HG03558 (cell line): ENCODE data around the gene TMSB10.
"Not testable (repeated sequence)": the region's sequence is repeated elsewhere in the genome, so short reads cannot be mapped to it uniquely, and the experiment has no call there.

ENCODE experiments used
- ATAC-seq: cut with Tn5 transposase; IDR thresholded peaks from one replicate; pipeline ENCODE4 v1.9.1; 2021; ENCODE audit warnings: moderate number of reproducible peaks; ENCODE audit not compliant: unreplicated experiment; ENCODE audit errors: extremely low read depth

The TMSB10 gene

DNA sequence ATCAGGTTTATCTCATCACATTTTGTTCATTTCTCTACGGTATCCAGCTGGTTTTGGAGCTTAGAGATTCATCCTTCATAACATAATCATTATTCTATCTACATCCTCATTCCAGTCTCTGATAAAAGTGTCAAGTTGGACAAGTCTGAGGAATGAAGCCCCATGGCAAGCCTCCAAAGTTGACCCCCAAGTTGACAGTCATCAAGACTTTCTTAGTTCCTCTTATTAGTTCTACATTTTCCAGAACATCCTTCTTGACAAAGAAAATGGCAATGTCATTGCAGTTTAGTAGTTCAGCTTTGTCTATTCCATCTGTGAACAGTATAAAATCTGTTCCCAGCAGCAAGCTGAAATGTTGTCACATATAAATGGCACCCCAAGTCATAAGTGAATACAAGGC lies 4.5 kb upstream of the TMSB10 start:
- ATAC-seq, result no peak

DNA sequence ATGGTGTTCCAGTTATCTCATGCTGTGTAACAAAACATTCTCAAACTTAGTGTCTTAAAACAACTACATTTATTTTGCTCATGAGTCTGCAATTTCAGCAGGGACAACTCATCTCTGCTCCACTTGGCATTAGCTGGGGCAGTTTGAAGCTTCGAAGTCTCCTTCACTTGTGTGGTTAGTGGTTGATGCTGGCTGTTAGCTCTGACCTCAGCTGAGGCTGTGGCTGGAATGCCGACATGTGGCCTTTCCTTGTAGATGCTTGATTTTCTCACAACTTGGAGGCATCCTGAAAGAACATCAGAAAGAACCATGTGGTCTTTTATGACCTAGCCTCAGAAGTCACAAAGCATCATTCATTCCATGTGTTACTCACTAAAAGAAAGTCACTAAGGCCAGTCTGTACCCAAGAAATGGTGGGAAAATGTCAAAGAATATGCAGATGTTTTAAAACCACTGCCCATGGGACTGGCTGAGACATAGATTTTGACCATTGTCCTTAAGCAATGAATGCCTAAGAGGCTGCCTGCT lies 3.8 kb upstream of the TMSB10 start:
- ATAC-seq, result no peak

DNA sequence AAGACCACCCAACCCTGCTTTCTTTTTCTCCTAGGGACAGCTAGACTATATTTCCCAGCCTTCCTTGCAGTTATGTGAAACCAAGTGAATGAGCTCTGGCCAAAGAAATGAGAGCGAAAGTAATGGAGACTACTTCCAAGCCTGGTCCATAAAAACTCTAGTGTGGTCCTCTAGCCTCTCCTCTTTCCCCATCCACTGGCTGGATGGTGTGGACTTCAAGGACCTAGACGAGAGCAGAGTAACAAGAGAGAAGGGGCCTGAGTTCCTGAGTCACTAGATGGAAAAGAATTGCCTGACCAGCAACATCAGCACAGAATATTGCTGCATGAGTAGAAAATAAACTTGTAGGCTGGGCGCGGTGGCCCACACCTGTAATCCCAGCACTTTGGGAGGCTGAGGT lies 2.9 kb upstream of the TMSB10 start:
- no peak for ATAC-seq

GRCh38 chr2:84904151-84904550 lies 1.3 kb upstream of the TMSB10 start:
- ATAC-seq, result no peak

DNA sequence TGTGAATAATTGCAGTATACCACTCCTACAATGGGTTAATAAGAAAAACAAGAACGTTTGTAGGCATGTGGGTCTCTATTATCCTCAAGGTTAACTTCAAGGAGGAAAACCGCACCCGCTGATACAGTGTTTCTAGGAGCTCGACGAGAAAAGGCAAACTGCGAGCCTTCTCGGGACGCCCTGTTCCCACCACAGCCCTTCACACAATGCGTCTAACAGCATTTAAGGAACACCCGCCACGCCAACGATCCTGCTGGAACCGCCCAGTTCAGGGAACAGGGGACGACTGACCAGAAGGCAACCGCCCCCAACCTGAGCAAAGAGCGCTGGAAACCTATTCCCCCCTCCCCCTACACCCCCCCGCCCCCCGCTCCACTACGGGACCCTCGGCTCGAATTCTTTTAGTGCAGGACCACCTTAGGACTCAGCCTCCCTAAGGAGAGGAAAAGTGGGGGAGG lies 710 bp upstream of the TMSB10 start:
- ATAC-seq, result no peak

DNA sequence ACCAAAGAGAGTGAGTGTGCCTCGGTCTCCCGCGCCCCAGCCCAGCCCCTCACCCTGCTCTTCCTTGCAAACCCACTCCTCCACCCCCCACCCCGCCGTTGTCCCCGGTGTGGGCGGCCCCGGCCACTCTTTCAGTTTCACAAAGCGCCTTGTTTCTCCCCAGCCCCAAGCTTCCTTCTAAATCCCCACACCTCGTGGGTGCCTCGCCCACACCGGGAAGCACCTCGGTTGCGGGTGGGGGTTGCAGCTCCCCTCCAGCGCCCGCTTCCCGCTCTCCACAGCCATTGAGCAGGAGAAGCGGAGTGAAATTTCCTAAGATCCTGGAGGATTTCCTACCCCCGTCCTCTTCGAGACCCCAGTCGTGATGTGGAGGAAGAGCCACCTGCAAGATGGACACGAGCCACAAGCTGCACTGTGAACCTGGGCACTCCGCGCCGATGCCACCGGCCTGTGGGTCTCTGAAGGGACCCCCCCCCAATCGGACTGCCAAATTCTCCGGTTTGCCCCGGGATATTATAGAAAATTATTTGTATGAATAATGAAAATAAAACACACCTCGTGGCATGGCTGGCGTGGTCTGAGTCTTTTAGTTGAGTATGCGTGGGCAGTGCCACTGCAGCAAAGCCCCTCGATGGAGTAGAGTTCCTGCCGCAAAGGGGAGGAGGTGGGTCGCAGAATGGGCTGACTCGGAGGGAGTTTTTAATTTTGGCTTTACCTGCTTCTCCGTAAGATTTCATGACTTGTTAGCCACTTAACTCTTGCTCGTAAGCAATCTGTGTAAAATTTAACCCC lies 848 bp downstream of the TMSB10 start:
- no peak for ATAC-seq

DNA sequence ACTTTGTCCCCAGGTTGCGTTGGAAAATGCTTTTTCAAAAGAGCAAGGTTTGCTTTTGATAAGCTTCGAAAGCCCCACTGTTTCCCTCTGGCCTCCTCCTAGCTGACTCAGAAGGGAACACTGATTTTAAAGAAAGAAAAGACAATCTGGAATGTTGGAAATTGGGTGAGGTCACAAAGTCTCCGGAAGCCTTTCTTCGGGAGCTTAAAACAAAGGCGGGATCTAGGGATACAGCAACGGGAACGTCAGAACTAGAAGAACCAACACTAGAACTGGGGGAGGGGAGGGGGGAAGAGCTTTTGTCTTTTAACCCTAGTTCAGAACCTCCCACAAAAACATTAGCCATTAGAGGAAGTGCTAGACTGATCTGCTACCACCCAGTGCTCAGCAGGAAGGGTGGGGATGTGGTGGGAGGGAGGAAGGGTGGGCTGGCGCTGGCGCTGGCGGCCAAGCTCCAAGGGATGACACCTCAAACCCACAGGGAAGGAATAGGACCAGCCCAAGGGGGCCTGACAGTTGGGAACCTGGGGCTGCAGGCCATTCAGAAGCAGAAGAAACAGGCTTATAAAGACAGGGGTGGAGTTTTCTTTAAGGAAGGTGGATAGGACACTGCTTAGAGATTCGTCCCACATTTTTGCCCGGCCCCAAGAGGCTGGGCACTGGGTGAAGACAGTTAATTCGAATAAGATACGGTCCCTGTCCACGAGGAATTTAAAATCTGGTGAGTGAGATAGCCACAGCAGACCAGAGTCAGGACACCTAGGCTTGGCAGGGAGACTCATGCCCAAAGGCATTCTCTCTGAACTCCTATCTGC lies 1.7 kb downstream of the TMSB10 start:
- ATAC-seq, result no peak

DNA sequence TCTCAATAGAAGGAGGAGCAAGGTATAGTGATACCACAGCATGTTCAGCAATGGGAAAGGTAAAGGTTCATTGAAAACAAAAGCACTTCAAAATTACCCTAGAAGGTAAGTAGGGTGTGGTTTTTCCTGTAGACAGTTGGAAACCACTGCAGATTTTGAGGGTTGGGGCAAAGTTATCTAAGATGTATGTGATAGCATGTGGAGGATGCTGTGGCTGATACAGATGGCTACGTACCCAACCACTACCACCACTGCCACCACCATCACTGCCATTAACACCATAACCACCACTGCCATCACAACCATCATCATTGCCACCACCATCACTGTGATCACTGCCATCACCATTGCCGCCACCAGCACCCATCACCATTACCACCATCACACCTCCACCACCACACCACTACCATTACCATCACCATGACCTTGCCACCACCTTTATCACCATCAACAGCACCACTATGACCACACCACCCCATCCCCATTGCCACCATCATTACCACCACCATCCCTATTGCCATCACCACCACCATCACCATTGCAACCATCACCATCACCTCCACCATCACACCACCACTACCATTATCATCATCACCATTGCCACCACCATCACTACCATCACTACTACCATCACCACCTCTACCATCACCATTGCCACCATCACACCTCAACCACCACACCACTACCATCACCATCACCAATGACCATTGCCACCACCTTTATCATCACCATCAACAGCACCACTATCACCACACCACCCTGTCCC lies 3.7 kb downstream of the TMSB10 start:
- no peak for ATAC-seq

DNA sequence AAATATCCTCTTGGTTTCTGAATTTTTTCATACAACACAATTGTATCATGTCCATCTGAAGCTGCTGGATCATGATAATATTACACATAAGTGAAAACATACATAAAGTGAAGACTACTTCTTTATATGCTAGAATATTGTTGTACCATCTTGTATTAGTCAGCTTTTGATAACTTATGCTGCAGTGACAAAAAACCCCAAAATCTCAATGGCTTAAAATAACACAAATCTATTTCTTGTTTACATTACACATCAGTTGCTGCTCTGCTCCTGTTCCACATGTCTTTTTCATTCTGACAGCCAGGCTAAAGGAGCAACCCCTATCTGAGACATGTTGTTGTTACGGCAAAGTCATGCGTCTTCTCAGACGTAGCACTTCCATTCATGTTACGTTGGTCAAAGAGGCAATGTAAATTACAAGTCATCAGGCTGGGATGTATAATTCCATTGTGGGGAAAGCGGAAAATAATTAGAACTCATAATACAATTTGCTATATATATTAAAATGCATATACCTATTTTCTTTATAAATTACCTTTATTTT lies 5.8 kb downstream of the TMSB10 start:
- no peak for ATAC-seq

- ATAC-seq, result no peak
Measured at GRCh38 chr2:84912984-84913383, 7.5 kb downstream of the TMSB10 start.

DNA sequence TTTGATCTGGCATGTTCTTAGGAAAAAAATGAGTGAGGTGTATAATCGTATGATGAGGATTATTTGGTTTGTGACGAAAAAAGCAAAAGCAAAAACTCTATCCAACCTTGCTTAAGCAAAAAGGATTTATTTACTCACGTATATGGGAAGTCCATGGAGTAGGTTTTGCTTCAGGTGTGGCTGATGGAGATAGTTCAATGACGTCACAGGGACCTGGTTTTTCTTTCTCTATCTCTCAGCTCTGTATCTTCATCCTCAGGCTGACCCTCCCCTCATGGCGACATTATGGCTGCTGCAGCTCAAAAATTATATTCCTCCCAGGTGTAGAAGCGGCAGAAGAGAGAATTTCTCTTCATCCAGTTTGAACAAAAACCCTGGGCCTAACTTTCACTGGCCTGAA lies 8.9 kb downstream of the TMSB10 start:
- no peak for ATAC-seq

DNA sequence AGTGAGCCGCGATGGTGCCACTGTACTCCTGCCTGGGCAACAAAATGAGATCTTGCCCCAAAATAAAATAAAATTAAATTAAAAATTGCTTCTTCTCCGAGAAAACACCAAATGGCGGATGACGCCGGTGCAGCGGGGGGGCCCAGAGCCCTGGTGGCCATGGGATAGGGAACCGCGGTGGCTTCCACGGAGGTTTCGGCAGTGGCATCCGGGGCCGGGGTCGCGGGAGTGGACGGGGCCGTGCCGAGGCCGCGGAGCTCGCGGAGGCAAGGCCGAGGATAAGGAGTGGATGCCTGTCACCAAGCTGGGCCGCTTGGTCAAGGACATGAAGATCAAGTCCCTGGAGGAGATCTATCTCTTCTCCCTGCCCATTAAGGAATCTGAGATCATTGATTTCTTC lies 10.2 kb downstream of the TMSB10 start:
- ATAC-seq, result not testable (repeated sequence)

- ATAC-seq, result not testable (repeated sequence)
Measured at GRCh38 chr2:84917821-84918220, 12.4 kb downstream of the TMSB10 start.

GRCh38 chr2:84918430-84918829 lies 13.0 kb downstream of the TMSB10 start:
- no peak for ATAC-seq

- peak; percentile 28 for ATAC-seq
Measured at GRCh38 chr2:84919885-84920580, 14.6 kb downstream of the TMSB10 start.

DNA sequence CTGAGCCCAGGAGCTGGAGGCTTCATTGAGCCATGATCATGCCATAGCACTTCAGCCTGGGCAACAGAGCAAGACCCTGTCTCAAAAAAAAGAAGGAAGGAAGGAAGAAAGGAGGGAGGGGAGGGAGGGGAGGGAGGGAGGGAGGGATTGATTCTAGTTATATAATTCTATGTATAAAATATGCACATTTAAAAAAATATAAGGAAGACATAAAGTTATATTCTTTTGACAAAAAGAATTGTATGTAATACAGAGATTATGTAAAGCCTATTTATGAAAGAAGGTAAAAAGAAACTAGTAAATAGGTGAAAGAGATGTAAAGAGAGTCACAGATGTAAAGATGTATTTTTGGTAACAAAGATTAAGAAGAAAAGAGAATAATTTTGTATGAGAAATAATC lies 17.6 kb downstream of the TMSB10 start:
- ATAC-seq, result no peak

DNA sequence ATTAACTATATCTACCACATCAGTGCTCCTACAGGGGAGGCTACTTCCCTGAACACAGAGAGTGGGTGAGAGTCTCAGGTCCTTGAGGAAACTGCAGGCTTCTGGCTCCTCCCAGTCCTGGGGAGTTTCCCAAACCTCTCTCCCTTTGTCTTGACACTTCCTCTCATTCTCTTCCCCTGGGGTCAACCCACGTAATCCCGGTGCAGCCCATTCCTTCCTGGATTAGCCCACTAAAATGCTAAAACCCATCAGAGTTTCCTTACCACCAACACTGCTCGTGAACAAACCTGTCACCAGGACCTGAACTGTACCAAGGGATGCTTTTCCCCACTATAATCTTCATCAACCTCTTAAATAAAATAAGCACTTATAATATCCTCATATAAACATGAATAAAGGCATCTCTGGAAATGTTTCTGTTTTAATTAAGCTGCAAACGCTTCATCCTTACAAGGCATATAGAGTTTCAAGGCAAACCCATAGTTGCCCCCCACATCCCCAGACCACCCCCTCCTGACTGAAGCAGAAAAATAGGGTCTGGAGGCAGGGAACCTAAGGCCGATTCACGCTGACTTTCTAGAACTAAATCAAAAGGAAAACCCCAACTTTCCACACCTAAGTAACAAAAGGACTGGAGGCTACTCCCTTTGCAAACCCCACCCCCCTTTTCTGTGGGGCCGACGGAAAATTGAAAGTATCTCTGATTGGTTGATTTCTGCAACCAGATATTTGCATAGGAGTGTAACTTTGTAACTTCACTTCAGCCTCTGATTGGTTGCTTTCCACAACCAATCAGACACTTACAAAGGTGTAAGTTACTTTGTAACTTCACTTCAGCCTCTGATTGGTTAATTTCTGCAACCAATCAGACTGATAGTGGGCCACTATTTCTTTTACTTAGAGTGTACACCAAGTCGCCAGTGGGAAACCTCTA lies 19.0 kb downstream of the TMSB10 start:
- ATAC-seq, result peak; percentile 19

- no peak for ATAC-seq
Measured at GRCh38 chr2:84925336-84925723, 19.9 kb downstream of the TMSB10 start.
